PFSK-1 (cell line): Measurements from ENCODE around the gene FBXL13.

Experiments
- FOXP2 ChIP-seq: optimal IDR thresholded peaks from 2 replicates; pipeline ENCODE3; 2011; ENCODE audit warnings: borderline replicate concordance, control low read depth, inconsistent platforms; ENCODE audit not compliant: insufficient read depth; ENCODE audit errors: extremely low read length, extremely low read depth
- POLR2AphosphoS5 ChIP-seq: IDR thresholded peaks from 2 replicates; pipeline ENCODE4 v1.6.1; 2012; ENCODE audit warnings: low read depth, mild to moderate bottlenecking, control low read depth, low read length, moderate library complexity
- SIN3A ChIP-seq: IDR thresholded peaks from 2 replicates; pipeline ENCODE4 v1.6.1; 2012; ENCODE audit warnings: mild to moderate bottlenecking, low read length, moderate library complexity, borderline replicate concordance; ENCODE audit not compliant: insufficient read depth
- TAF1 ChIP-seq: IDR thresholded peaks from 2 replicates; pipeline ENCODE4 v1.6.1; 2012; ENCODE audit warnings: low read length, control low read depth, borderline replicate concordance; ENCODE audit not compliant: insufficient read depth
- TF ChIP-seq, protein P1 (sequence below), 2 experiments: IDR thresholded peaks; 2 replicates each; pipeline versions ENCODE4 v1.6.1 to v1.8.0; 2011 to 2012; ENCODE audit warnings: low read depth in 2 of 2, low read length in 2 of 2, control low read depth in 1 of 2, inconsistent platforms in 1 of 2, mild to moderate bottlenecking in 1 of 2, moderate library complexity in 1 of 2; ENCODE audit not compliant: insufficient read depth in 1 of 2

Gene FBXL13

DNA sequence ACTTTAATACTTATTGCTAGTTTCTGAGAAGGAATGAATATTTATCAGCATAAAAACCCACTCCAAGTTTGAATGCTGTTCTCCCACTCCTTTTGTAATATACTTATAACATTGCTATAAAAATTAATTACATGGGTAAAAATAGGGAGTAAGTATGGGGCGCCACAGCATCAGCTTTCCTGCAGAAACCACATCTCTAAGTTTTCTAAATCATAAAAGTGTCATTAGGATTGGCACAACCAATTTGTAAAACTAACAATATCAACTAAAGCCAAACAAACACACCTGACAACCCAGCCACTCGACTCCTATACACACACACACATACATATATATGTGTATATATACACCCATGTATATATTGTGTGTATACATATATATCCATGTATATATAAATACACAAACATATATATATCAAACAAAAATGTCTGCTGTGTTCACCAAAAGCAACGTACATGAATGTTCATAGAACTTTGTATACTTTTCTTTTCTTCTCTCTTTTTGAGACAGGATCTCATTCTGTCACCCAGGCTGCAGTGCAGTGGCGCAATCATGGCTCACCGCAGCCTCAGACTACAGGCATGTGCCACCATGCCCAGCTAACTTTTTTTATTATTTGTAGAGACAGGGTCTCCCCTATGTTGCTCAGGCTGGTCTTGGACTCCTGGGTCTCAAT, 176.6 kb downstream of the FBXL13 start:
- TF ChIP-seq SIN3A, result no peak

DNA sequence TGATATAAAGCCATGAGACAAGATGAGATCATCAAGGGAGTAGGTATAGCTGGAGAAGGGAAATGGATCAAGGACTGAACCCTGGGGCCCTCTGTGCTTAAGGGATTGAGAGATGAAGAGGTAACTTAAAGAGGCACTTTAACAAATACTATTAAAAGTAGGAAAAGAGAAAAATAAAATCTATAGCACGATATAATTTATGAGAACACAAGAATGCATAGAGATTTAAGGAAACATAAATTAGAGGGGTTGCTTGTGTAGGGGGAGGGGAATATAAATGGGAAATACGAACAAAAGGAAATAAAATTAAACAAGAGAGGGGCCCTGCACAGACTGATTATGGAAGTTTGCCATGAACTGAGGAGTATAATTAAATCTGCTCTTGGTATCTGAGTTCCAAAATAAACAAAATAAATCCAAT, 177.4 kb downstream of the FBXL13 start:
- TF ChIP-seq POLR2AphosphoS5 (no peak), TAF1 (no peak)
- TF ChIP-seq, protein P1, sequence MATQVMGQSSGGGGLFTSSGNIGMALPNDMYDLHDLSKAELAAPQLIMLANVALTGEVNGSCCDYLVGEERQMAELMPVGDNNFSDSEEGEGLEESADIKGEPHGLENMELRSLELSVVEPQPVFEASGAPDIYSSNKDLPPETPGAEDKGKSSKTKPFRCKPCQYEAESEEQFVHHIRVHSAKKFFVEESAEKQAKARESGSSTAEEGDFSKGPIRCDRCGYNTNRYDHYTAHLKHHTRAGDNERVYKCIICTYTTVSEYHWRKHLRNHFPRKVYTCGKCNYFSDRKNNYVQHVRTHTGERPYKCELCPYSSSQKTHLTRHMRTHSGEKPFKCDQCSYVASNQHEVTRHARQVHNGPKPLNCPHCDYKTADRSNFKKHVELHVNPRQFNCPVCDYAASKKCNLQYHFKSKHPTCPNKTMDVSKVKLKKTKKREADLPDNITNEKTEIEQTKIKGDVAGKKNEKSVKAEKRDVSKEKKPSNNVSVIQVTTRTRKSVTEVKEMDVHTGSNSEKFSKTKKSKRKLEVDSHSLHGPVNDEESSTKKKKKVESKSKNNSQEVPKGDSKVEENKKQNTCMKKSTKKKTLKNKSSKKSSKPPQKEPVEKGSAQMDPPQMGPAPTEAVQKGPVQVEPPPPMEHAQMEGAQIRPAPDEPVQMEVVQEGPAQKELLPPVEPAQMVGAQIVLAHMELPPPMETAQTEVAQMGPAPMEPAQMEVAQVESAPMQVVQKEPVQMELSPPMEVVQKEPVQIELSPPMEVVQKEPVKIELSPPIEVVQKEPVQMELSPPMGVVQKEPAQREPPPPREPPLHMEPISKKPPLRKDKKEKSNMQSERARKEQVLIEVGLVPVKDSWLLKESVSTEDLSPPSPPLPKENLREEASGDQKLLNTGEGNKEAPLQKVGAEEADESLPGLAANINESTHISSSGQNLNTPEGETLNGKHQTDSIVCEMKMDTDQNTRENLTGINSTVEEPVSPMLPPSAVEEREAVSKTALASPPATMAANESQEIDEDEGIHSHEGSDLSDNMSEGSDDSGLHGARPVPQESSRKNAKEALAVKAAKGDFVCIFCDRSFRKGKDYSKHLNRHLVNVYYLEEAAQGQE (IDR thresholded peaks at IDR 0.05; ENCODE audit: insufficient read depth in 1 of 2, low read depth in 2 of 2, low read length in 2 of 2), result no peak

DNA sequence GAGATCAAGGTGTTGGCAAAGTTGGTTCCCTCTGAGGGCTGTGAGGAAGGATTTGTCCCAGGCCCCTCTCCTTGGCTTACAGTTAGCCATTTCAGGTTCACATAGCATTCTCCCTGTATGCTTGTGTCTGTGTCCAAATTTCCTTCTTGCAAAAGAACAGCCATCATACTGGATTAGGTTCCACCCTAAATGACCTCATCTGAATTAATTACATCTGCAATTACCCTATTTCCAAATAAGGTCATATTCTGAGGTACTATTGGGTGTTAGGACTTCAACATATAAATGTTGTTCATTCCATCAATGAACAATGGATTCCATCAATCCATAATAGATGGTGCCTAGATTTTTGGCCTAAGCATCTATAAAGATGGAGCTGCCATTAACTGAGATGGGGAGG, 178.0 kb downstream of the FBXL13 start:
- TF ChIP-seq SIN3A, result no peak
- TF ChIP-seq TAF1, result no peak
- no peak for TF ChIP-seq FOXP2
- TF ChIP-seq POLR2AphosphoS5, result no peak
- TF ChIP-seq, protein P1 (IDR thresholded peaks at IDR 0.05; ENCODE audit: insufficient read depth in 1 of 2, low read depth in 2 of 2, low read length in 2 of 2), result no peak

DNA sequence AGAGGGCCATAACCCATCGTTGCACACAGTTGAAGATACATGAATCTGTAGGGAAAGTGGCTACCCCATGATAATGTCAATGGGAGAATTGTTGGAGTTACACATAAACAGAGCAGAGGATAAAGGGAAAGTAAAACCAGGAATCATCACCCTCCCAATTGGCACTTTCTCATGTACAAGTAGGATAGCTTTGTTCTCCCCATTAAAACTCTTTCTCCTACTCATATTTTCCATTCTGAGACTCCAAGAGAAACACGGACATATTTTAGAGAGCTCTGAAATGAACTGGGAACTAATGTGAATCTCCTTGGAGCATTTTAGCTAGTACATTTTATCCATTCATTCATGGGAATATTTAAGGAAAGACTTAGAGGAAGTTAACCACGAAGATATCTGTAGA, 179.0 kb downstream of the FBXL13 start:
- no peak for TF ChIP-seq TAF1
- no peak for TF ChIP-seq POLR2AphosphoS5
- no peak for TF ChIP-seq SIN3A
- TF ChIP-seq, protein P1 (IDR thresholded peaks at IDR 0.05; ENCODE audit: insufficient read depth in 1 of 2, low read depth in 2 of 2, low read length in 2 of 2), result no peak
- no peak for TF ChIP-seq FOXP2

DNA sequence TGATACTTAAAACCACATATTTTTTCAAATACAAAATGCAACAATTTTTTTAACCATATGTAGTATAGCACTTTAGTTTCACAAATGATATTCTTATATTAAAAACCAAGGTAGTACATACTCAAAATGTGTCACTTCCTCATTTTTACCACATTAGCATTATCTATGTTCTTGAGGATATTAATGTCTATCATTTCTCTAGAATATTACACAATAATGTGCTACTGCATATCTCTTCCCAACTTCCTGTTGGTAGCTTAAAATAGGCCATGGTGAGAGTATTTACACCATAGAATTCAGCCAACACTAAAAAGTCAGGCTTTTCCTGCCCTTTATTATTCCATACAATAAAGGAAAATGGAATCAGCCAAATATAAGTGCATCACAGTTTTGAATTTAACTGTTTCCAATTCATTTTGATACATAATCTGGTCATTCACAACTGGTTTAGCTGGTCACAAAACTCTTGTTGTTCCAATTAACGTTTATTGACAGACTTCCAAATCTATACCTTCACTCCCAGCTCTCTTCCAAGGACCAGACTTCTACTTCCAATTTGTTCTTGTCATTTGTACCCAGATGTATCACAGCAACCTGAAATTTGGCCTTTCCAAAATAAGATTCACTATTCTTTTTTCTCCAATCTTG, 181.8 kb downstream of the FBXL13 start:
- TF ChIP-seq POLR2AphosphoS5 (no peak), SIN3A (no peak), FOXP2 (no peak), TAF1 (no peak)
- TF ChIP-seq, protein P1 (IDR thresholded peaks at IDR 0.05; ENCODE audit: insufficient read depth in 1 of 2, low read depth in 2 of 2, low read length in 2 of 2), result no peak
